Activated B cell treated with CpG ODN at 0.5 μM for 24 hours (primary cell): ENCODE measurements around the gene ACAD11. TPM values are rescaled to one million over a fixed set of nuclear protein-coding genes. Genes with fewer than 3 reads are reported as not detected.

ENCODE experiments used
- ATAC-seq: fragments of 200-7000 bp; cut with Tn5 transposase; one replicate; pipeline ENCODE4 v1.10.0; 2021; ENCODE audit warnings: low read depth, mild to moderate bottlenecking, moderate library complexity
- CTCF ChIA-PET: fragments of 350-600 bp; sonication (Branson Sonifier 250); formaldehyde crosslinking; loops from one replicate; lab custom pipeline; 2021; ENCODE audit warnings: antibody characterized with exemption; lab: Charles Lee
- POLR2A ChIA-PET: fragments of 350-600 bp; sonication (Branson Sonifier 250); formaldehyde crosslinking; loops from one replicate; lab custom pipeline; 2021; ENCODE audit warnings: antibody characterized with exemption; lab: Charles Lee
- DNase-seq: peaks from one replicate; pipeline ENCODE4 v3.0.0; 2022
- H3K27ac Mint-ChIP-seq: one replicate; pipeline ENCODE4 v1.8.0; 2020; ENCODE audit warnings: mixed read lengths
- H3K27me3 Mint-ChIP-seq: one replicate; pipeline ENCODE4 v1.8.0; 2021; ENCODE audit warnings: mixed read lengths
- H3K36me3 Mint-ChIP-seq: one replicate; pipeline ENCODE4 v1.8.0; 2021; ENCODE audit warnings: low read depth, mixed read lengths
- H3K4me1 Mint-ChIP-seq: one replicate; pipeline ENCODE4 v1.8.0; 2021; ENCODE audit warnings: mixed read lengths
- H3K4me3 Mint-ChIP-seq: one replicate; pipeline ENCODE4 v1.8.0; 2020; ENCODE audit warnings: mild to moderate bottlenecking, mixed read lengths
- H3K9me3 Mint-ChIP-seq: one replicate; pipeline ENCODE4 v1.8.0; 2020; ENCODE audit warnings: mixed read lengths
- intact Hi-C: fragments of 100-400 bp; cut with micrococcal nuclease; formaldehyde crosslinking; loops from one replicate; pipeline ENCODE4 v1.15.1; 2024
- total RNA-seq: library from RNA; stranded (reverse); gene quantifications from 2 replicates; pipeline ENCODE4 v1.2.3, GENCODE V29; 2022
- TF ChIP-seq, protein P1 (sequence below): fragments of 200-600 bp; IDR thresholded peaks from one replicate; pipeline ENCODE4 v1.8.0; 2022; ENCODE audit warnings: antibody characterized with exemption, mild to moderate bottlenecking

The ACAD11 gene
- total RNA-seq, 1 donor from 2014 or later: 24.0 TPM

DNA sequence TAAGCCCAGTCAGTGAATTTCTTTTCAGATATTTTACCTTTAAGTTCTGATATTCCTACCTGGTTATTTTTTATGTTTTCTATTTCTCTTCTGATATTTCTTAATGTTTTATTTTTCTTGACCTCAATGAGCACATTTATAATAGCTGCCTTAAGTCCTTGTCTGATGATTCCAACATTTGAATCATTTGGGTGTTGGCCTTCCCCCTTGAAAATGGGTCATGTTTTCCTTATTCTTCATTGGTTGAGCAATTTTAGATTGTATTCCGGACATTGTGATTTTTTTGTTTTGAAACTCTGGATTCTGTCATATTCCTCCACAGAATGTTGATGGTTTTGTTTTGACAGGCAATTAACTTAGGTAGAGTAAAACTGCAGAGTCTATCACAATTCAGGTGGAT lies 72.2 kb downstream of the ACAD11 start:
- ChIA-PET CTCF (no interaction called here), POLR2A (no interaction called here)
- TF ChIP-seq, protein P1, sequence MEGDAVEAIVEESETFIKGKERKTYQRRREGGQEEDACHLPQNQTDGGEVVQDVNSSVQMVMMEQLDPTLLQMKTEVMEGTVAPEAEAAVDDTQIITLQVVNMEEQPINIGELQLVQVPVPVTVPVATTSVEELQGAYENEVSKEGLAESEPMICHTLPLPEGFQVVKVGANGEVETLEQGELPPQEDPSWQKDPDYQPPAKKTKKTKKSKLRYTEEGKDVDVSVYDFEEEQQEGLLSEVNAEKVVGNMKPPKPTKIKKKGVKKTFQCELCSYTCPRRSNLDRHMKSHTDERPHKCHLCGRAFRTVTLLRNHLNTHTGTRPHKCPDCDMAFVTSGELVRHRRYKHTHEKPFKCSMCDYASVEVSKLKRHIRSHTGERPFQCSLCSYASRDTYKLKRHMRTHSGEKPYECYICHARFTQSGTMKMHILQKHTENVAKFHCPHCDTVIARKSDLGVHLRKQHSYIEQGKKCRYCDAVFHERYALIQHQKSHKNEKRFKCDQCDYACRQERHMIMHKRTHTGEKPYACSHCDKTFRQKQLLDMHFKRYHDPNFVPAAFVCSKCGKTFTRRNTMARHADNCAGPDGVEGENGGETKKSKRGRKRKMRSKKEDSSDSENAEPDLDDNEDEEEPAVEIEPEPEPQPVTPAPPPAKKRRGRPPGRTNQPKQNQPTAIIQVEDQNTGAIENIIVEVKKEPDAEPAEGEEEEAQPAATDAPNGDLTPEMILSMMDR: no peak
- H3K9me3 Mint-ChIP-seq: peaks cover 4% of the 10 kb centered on the region
- H3K27ac Mint-ChIP-seq: no peak overlapping the region
- intact Hi-C loops: no loop called here
- H3K4me1 Mint-ChIP-seq: no peaks in the 10 kb centered on the region
- no peaks in the 10 kb centered on the region for H3K27me3 Mint-ChIP-seq
- DNase-seq: no peak
- H3K36me3 Mint-ChIP-seq: peaks cover 26% of the 10 kb centered on the region
- ATAC-seq: no peak
- no peak overlapping the region for H3K4me3 Mint-ChIP-seq

DNA sequence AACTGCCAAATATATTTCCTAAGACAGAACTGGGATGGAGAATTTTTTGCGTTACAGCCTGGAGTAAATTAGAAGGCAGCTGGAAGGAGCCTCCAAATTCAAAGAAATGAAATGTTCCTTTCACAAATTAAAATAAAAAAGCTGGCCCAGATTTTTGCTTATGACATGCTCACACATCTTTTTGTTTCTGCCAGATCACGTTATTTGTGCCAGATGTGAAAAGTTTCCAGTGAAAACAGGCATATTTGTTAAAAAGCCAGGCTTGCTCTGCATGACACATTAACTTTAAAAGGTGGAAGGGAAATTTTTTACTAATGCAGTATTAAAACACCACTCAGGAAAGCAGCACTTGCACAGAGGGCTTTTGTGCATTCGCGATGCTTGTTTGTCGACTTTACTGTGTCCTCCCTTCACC lies 85.8 kb downstream of the ACAD11 start:
- DNase-seq (no peak), ATAC-seq (no peak)
- Mint-ChIP-seq H3K36me3 (peaks cover 73% of the 10 kb centered on the region), H3K27ac (no peak overlapping the region), H3K4me3 (no peak overlapping the region), H3K4me1 (no peaks in the 10 kb centered on the region), H3K9me3 (no peaks in the 10 kb centered on the region), H3K27me3 (no peaks in the 10 kb centered on the region)
- POLR2A ChIA-PET: no interaction called here
- CTCF ChIA-PET: no interaction called here
- TF ChIP-seq, protein P1: no peak
- intact Hi-C loops: no loop called here

DNA sequence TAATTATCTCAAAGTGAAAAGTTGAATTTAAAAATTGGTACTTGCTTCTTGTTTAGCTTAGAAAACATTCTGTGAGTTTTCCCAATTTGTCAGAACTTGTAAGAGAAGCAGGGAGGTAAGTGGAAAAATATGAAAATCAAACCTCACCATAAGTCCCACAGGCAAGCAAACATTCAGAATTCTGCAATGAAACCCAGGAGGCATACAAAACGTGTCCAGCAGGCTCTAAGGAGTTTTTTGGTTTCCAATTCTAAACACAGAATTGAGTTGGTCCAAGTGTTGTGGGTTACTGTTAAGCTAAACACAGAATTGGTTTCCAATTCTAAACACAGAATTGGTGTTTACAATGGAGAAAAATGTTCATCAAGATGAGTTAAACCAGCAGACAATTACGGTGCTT lies 89.6 kb downstream of the ACAD11 start:
- intact Hi-C loops: no loop called here

DNA sequence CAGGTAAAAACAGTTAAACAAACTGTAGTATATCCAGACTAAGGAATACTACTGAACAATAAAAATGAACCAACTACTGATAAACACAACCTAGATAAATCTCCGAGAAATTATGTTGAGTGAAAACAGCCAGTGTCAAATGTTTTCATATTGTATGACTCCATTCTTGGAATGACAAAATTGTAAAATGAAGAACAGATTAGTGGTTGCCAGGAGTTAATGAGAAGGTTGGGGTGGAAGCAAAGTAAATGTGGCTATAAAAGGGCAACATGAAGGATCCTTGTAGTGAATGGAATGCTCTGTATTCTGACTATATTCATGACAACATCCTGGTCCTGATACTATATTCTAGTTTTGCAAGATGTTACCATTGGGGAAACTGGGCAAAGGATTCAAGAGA lies 90.0 kb downstream of the ACAD11 start:
- DNase-seq: no peak
- Mint-ChIP-seq H3K36me3 (peaks cover 43% of the 10 kb centered on the region), H3K27me3 (no peaks in the 10 kb centered on the region), H3K9me3 (no peaks in the 10 kb centered on the region), H3K4me1 (peaks cover 2% of the 10 kb centered on the region), H3K27ac (no peak overlapping the region), H3K4me3 (no peak overlapping the region)
- intact Hi-C loops: no loop called here
- POLR2A ChIA-PET: no interaction called here
- ATAC-seq: no peak
- TF ChIP-seq, protein P1: no peak
- CTCF ChIA-PET: no interaction called here

More for the DNA sequence above, 89.6 kb downstream of the ACAD11 start:
- H3K36me3 Mint-ChIP-seq: peaks cover 42% of the 10 kb centered on the region
- H3K27me3 Mint-ChIP-seq: no peaks in the 10 kb centered on the region
- H3K4me1 Mint-ChIP-seq: no peaks in the 10 kb centered on the region
- ChIA-PET CTCF (no interaction called here), POLR2A (no interaction called here)
- no peak overlapping the region for H3K4me3 Mint-ChIP-seq
- TF ChIP-seq, protein P1: no peak
- no peak overlapping the region for H3K27ac Mint-ChIP-seq
- ATAC-seq (no peak), DNase-seq (no peak)
- H3K9me3 Mint-ChIP-seq: no peaks in the 10 kb centered on the region

DNA sequence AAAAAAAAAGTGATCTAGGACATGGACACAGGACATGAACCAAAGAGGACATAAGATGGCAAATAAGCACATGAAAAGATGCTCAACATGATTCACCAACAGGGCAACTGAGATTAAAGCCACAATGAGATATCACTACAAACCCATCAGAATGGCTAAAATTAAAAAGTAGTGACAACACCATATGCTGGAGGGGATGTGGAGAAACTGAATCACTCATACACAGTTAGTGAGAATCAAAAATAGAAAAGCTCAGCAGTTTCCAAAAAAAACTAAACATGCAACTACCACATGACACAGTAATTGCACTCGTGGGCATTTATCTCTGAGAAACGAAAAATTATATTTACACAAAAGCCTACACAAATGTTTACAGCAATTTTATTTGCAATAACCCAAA lies 90.5 kb downstream of the ACAD11 start:
- peaks cover 42% of the 10 kb centered on the region for H3K36me3 Mint-ChIP-seq
- intact Hi-C loops: no loop called here
- no peak for DNase-seq

More for the DNA sequence above, 90.5 kb downstream of the ACAD11 start:
- Mint-ChIP-seq H3K9me3 (no peaks in the 10 kb centered on the region), H3K4me1 (peaks cover 6% of the 10 kb centered on the region), H3K27ac (no peak overlapping the region), H3K4me3 (no peak overlapping the region), H3K27me3 (no peaks in the 10 kb centered on the region)
- POLR2A ChIA-PET: no interaction called here
- TF ChIP-seq, protein P1: no peak
- CTCF ChIA-PET: no interaction called here
- no peak for ATAC-seq
